CD14-positive monocyte (primary cell): ENCODE results near the gene CGREF1. TPM values are rescaled to one million over a fixed set of nuclear protein-coding genes. Genes with fewer than 3 reads are reported as not detected.

Experiments
- polyA plus RNA-seq, 3 donors: library from polyadenylated mRNA; depleted of rRNA in 1 of 3; unstranded in 2 of 3; stranded (reverse) in 1 of 3; fragments of 300-500 nt in 2 of 3; fragments of >200 nt in 1 of 3; fragmentation: Illumina TruSeq in 2 of 3; gene quantifications; 1 replicate in 2 of 3; 2 replicates in 1 of 3; pipeline ENCODE4 v1.2.3, GENCODE V29; 2012 to 2021

CGREF1 gene
- polyA plus RNA-seq, 3 donors, result not detected

Other genes with a start within 250 kb of the CGREF1 start
- gene MAPRE3, start 148.5 kb downstream of the CGREF1 start, polyA plus RNA-seq, result 10 to 100 TPM in 1 of 3 donors, 1 to 10 TPM in 2; 2.4 to 14.4 (median 3.5) TPM
- 10 to 100 TPM; 18.3 to 61.7 (median 26.9) TPM for gene TMEM214, start 86.2 kb downstream of the CGREF1 start, polyA plus RNA-seq
- gene AGBL5, start 67.5 kb downstream of the CGREF1 start, polyA plus RNA-seq, result 1 to 10 TPM; 4.4 to 4.8 (median 4.6) TPM
- gene OST4, start 47.5 kb downstream of the CGREF1 start, polyA plus RNA-seq, result 100 to 1,000 TPM; 209 to 635 (median 615) TPM
- gene EMILIN1, start 40.5 kb downstream of the CGREF1 start, polyA plus RNA-seq, result 1 to 10 TPM in 1 of 3 donors, under 1 TPM in 2; 0.43 to 1.0 (median 0.44) TPM
- gene KHK, start 32.4 kb downstream of the CGREF1 start, polyA plus RNA-seq, result 1 to 10 TPM; 3.4 to 7.3 (median 6.6) TPM
- gene ABHD1, start 4.7 kb upstream of the CGREF1 start, polyA plus RNA-seq, result 1 to 10 TPM in 1 of 3 donors, under 1 TPM in 2; 0.08 to 1.2 (median 0.25) TPM
- 10 to 100 TPM; 70.0 to 78.2 (median 71.7) TPM for gene PREB, start 15.5 kb upstream of the CGREF1 start, polyA plus RNA-seq
- not detected for gene PRR30, start 20.3 kb upstream of the CGREF1 start, polyA plus RNA-seq
- gene TCF23, start 29.9 kb upstream of the CGREF1 start, polyA plus RNA-seq, result not detected
- 100 to 1,000 TPM; 120 to 298 (median 287) TPM for gene ATRAID, start 92.9 kb upstream of the CGREF1 start, polyA plus RNA-seq
- gene SLC5A6, start 93.1 kb upstream of the CGREF1 start, polyA plus RNA-seq, result 10 to 100 TPM in 2 of 3 donors, 1 to 10 TPM in 1; 8.1 to 21.7 (median 10.2) TPM
- 10 to 100 TPM in 1 of 3 donors, 1 to 10 TPM in 1, under 1 TPM in 1; 0.71 to 17.3 (median 1.7) TPM for gene CAD, start 98.2 kb upstream of the CGREF1 start, polyA plus RNA-seq
- gene SLC30A3, start 143.9 kb upstream of the CGREF1 start, polyA plus RNA-seq, result under 1 TPM in 1 of 3 donors, not detected in 2; 0.08 TPM
- not detected for gene DNAJC5G, start 156.3 kb upstream of the CGREF1 start, polyA plus RNA-seq
- gene TRIM54, start 163.3 kb upstream of the CGREF1 start, polyA plus RNA-seq, result not detected
- gene UCN, start 189.3 kb upstream of the CGREF1 start, polyA plus RNA-seq, result 1 to 10 TPM in 1 of 3 donors, under 1 TPM in 2; 0.39 to 2.2 (median 0.60) TPM
- gene MPV17, start 204.0 kb upstream of the CGREF1 start, polyA plus RNA-seq, result 100 to 1,000 TPM; 136 to 160 (median 160) TPM
- gene GTF3C2, start 237.6 kb upstream of the CGREF1 start, polyA plus RNA-seq, result 10 to 100 TPM; 34.4 to 70.8 (median 41.7) TPM